GM12864 (cell line): ENCODE data around the gene GAB1.
"Not testable (repeated sequence)": the region's sequence is repeated elsewhere in the genome, so short reads cannot be mapped to it uniquely, and the experiment has no call there.

Experiments used
- DNase-seq: peaks from one replicate; pipeline ENCODE4 v3.0.0-alpha.2; 2011; ENCODE audit warnings: low read depth
- H3K4me3 ChIP-seq: 2 replicates; pipeline ENCODE4 v1.5.1; 2011; ENCODE audit warnings: mild to moderate bottlenecking, low read depth, low read length, control low read depth
- CTCF ChIP-seq: IDR thresholded peaks from 2 replicates; pipeline ENCODE4 v1.5.1; 2011; ENCODE audit warnings: low read depth, mild to moderate bottlenecking, moderate library complexity, low read length, control low read depth, inconsistent platforms; ENCODE audit errors: missing control alignments

Gene GAB1

GRCh38 chr4:143344774-143345173, 8.1 kb downstream of the GAB1 start:
- H3K4me3 ChIP-seq: no peak overlapping the region
- TF ChIP-seq CTCF: no peak
- DNase-seq: no peak

GRCh38 chr4:143345356-143345755, 8.7 kb downstream of the GAB1 start:
- H3K4me3 ChIP-seq: no peak overlapping the region
- no peak for DNase-seq
- no peak for TF ChIP-seq CTCF

GRCh38 chr4:143346206-143346605, 9.5 kb downstream of the GAB1 start:
- no peak for TF ChIP-seq CTCF
- H3K4me3 ChIP-seq: no peak overlapping the region
- DNase-seq: no peak

GRCh38 chr4:143347484-143348111, 10.9 kb downstream of the GAB1 start:
- TF ChIP-seq CTCF: no peak
- DNase-seq: no peak
- H3K4me3 ChIP-seq: no peak overlapping the region

- no peak overlapping the region for H3K4me3 ChIP-seq
- no peak for TF ChIP-seq CTCF
- DNase-seq: no peak
Measured at GRCh38 chr4:143348233-143349077, 11.8 kb downstream of the GAB1 start.

GRCh38 chr4:143349858-143350527, 13.3 kb downstream of the GAB1 start:
- not testable (repeated sequence) for H3K4me3 ChIP-seq, DNase-seq

- TF ChIP-seq CTCF: no peak
- no peak for DNase-seq
- H3K4me3 ChIP-seq: no peak overlapping the region
Measured at GRCh38 chr4:143351149-143351691, 14.5 kb downstream of the GAB1 start.
